ENCODE results near the gene SH3YL1.

The SH3YL1 gene

GRCh38 chr2:262117-262516 lies 1.7 kb downstream of the SH3YL1 start:
- 0 out of 2 replicates have a peak, but pooled peaks cover 3% of the 10 kb centered on the region for H3F3A ChIP-seq (ENCODE audit: control insufficient read depth, insufficient read depth)
- peaks cover 24% of the 10 kb centered on the region for H3K4me1 ChIP-seq (ENCODE audit: control insufficient read depth, low read length)
- H3K4me3 ChIP-seq (ENCODE audit: low read length), result no peak overlapping the region
- H3K27ac ChIP-seq (ENCODE audit: low read depth, low read length), result no peak overlapping the region
- TF ChIP-seq CTCF (IDR thresholded peaks at IDR 0.05; ENCODE audit: low read depth, low read length, poor library complexity, severe bottlenecking) (no peak), EZH2phosphoT487 (IDR thresholded peaks at IDR 0.05; ENCODE audit: borderline replicate concordance, low read length) (no peak)
- no peaks in the 10 kb centered on the region for H3K9me2 ChIP-seq (replicated peaks; ENCODE audit: control insufficient read depth, low read length)
- peaks cover 8% of the 10 kb centered on the region for H3K9me3 ChIP-seq (ENCODE audit: control insufficient read depth, insufficient read depth, low read length)
- H3K4me2 ChIP-seq (ENCODE audit: low read length), result no peak overlapping the region
- H4K20me1 ChIP-seq (ENCODE audit: control insufficient read depth, insufficient read depth, low read depth, low read length), result peaks cover 19% of the 10 kb centered on the region; the same call in 1 of the 2 replicates
- H3K36me3 ChIP-seq (ENCODE audit: control insufficient read depth, low read length), result peaks cover 23% of the 10 kb centered on the region
- H3K79me2 ChIP-seq (ENCODE audit: control insufficient read depth, low read length), result peaks cover 37% of the 10 kb centered on the region
- H3K27me3 ChIP-seq (ENCODE audit: control insufficient read depth, low read length), result no peaks in the 10 kb centered on the region

DNA sequence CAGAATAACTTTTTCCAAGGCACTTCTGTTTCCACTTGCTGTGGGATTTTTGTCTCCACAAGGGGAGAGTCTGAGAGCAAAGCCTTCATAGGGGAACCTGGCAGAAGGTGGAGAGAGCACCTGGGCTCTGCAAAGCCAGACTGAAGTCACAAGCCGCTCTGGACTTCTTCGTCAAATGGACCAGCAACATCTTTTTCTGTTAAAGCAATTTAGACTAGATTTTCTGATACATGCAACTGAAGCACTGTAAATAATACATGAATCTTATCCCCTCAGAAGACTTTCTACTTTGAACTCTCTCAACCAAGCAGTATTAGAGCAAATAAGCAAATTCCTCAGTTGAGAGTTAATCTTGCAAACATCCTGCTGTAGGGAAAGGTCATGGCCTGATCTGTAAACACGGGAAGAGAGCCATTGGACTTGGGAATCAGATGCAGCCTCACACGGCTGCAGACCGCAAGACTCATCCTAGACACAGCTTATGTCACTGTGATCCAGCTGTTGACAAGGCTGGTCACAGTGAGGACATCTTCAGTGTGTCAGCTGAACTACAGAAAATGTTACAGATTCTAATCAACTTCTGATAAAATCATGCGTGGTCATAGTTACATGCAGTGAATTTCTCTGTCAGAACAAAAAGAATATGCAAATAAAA lies 3.2 kb downstream of the SH3YL1 start:
- TF ChIP-seq EZH2phosphoT487 (IDR thresholded peaks at IDR 0.05; ENCODE audit: borderline replicate concordance, low read length), result no peak
- TF ChIP-seq CTCF (IDR thresholded peaks at IDR 0.05; ENCODE audit: low read depth, low read length, poor library complexity, severe bottlenecking), result no peak
- Histone ChIP-seq H3K9me3 (ENCODE audit: control insufficient read depth, insufficient read depth, low read length) (peaks cover 8% of the 10 kb centered on the region), H3K4me1 (ENCODE audit: control insufficient read depth, low read length) (peaks cover 9% of the 10 kb centered on the region), H3K4me3 (ENCODE audit: low read length) (no peak overlapping the region), H3K9me2 (replicated peaks; ENCODE audit: control insufficient read depth, low read length) (no peaks in the 10 kb centered on the region), H3K4me2 (ENCODE audit: low read length) (no peak overlapping the region), H4K20me1 (ENCODE audit: control insufficient read depth, insufficient read depth, low read depth, low read length) (0 out of 2 replicates have a peak, but pooled peaks cover 5% of the 10 kb centered on the region), H3K79me2 (ENCODE audit: control insufficient read depth, low read length) (peaks cover 22% of the 10 kb centered on the region), H3K27ac (ENCODE audit: low read depth, low read length) (no peak overlapping the region), H3K36me3 (ENCODE audit: control insufficient read depth, low read length) (peaks cover 8% of the 10 kb centered on the region), H3F3A (ENCODE audit: control insufficient read depth, insufficient read depth) (0 out of 2 replicates have a peak, but pooled peaks cover 3% of the 10 kb centered on the region), H3K27me3 (ENCODE audit: control insufficient read depth, low read length) (no peaks in the 10 kb centered on the region)

DNA sequence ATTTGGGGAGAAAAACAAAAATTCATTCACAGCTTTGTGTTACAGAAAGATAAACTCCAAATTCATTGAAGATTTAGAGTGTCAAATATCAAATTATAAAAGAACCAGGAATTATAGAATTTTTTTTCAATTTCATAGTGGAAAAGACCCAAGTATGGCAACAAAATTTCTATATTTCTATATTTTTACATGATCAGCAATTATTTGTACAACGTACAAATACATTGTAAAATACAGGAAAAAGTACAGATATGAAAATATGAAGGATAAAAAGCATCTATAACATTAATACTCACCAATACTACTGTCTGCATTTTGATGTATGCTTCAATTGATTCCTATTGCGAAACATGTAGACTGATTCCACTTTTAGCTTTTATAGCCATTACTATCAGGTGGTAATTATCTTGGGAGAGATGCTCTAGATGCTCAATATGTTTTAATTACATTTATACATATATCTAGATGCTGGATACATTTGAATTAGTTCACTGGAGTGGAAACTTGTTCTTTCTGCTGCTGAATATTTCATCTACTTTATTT lies 4.0 kb downstream of the SH3YL1 start:
- Histone ChIP-seq H3K27ac (ENCODE audit: low read depth, low read length) (no peak overlapping the region), H3K79me2 (ENCODE audit: control insufficient read depth, low read length) (peaks cover 14% of the 10 kb centered on the region), H3K4me2 (ENCODE audit: low read length) (no peak overlapping the region), H3K27me3 (ENCODE audit: control insufficient read depth, low read length) (no peaks in the 10 kb centered on the region), H3K4me1 (ENCODE audit: control insufficient read depth, low read length) (peaks cover 7% of the 10 kb centered on the region), H4K20me1 (ENCODE audit: control insufficient read depth, insufficient read depth, low read depth, low read length) (no peaks in the 10 kb centered on the region), H3K9me3 (ENCODE audit: control insufficient read depth, insufficient read depth, low read length) (peaks cover 8% of the 10 kb centered on the region), H3K9me2 (replicated peaks; ENCODE audit: control insufficient read depth, low read length) (no peaks in the 10 kb centered on the region), H3F3A (ENCODE audit: control insufficient read depth, insufficient read depth) (0 out of 2 replicates have a peak, but pooled peaks cover 3% of the 10 kb centered on the region), H3K4me3 (ENCODE audit: low read length) (no peak overlapping the region), H3K36me3 (ENCODE audit: control insufficient read depth, low read length) (peaks cover under 1% of the 10 kb centered on the region)
- no peak for TF ChIP-seq EZH2phosphoT487 (IDR thresholded peaks at IDR 0.05; ENCODE audit: borderline replicate concordance, low read length)
- no peak for TF ChIP-seq CTCF (IDR thresholded peaks at IDR 0.05; ENCODE audit: low read depth, low read length, poor library complexity, severe bottlenecking)
